ENCODE results near the gene PTGFRN. TPM values are rescaled to one million over a fixed set of nuclear protein-coding genes. Genes with fewer than 3 reads are reported as not detected.
"Not testable (repeated sequence)": the region's sequence is repeated elsewhere in the genome, so short reads cannot be mapped to it uniquely, and the experiment has no call there.

The PTGFRN gene
- polyA plus RNA-seq, 3 donors, result 6.6 to 15.4 (median 8.7) TPM

- H3K27ac ChIP-seq (ENCODE audit: low read depth, low read length), result no peak overlapping the region
- WGBS, 3 donors, result 74 to 90% (median 77%) methylated on average over 10 of the region's 10 CpGs
These were observed 41.7 kb downstream of the PTGFRN start for GRCh38 chr1:116951200-116951935.

GRCh38 chr1:116952738-116953275 lies 43.1 kb downstream of the PTGFRN start:
- WGBS, 3 donors, result 79 to 94% (median 82%) methylated on average over 2 of the region's 2 CpGs
- H3K27ac ChIP-seq (ENCODE audit: low read depth, low read length), result no peak overlapping the region

GRCh38 chr1:116954440-116954839 lies 44.7 kb downstream of the PTGFRN start:
- WGBS, 3 donors, result 54 to 63% (median 62%) methylated on average over 3 of the region's 3 CpGs
- no peak overlapping the region for H3K27ac ChIP-seq (ENCODE audit: low read depth, low read length)

- no peak overlapping the region for H3K27ac ChIP-seq (ENCODE audit: low read depth, low read length)
- WGBS, 3 donors, result 71 to 95% (median 92%) methylated on average over 7 of the region's 7 CpGs
These were observed 46.7 kb downstream of the PTGFRN start for GRCh38 chr1:116956378-116956777.

DNA sequence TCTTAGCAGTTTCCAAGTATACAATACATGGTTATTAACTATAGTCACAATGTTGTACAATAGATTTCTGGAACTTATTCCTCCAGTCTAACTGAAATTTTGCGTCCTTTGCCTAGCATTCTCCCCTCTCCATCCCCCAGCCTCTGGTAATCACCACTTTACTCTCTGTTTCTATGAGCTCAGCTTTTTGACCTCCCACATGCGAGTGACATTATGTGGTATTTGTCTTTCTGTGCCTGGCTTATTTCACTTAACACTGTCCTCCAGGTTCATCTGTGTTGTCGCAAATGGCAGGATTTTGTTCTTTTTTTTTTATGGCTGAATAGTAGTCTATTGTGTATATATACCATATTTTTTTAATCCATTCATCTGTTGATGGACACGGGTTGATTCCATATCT lies 47.9 kb downstream of the PTGFRN start:
- H3K27ac ChIP-seq (ENCODE audit: low read depth, low read length), result no peak overlapping the region
- WGBS, 3 donors, result 85 to 90% (median 86%) methylated on average over 4 of the region's 4 CpGs

DNA sequence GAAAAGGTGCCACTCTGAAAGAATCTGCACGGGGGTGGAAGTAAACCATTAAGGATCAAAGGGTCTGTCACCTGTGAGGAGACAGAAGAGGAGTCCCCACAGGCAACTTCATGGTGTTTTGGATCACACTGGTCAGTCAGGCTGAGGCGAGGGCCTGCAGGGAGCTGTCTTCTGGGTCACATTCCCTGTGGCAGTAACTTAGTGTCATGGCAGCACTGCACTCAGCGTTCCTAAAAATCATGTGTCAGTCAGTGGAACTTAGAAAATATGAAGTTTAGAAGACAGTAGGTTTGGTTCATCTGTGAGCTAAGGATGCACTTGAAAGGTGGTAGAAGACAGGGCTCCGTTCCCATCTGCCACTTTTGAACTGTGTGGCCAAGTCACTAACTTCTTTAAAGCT lies 48.4 kb downstream of the PTGFRN start:
- no peak overlapping the region for H3K27ac ChIP-seq (ENCODE audit: low read depth, low read length)
- WGBS, 3 donors, result 81 to 85% (median 83%) methylated on average over 4 of the region's 4 CpGs

DNA sequence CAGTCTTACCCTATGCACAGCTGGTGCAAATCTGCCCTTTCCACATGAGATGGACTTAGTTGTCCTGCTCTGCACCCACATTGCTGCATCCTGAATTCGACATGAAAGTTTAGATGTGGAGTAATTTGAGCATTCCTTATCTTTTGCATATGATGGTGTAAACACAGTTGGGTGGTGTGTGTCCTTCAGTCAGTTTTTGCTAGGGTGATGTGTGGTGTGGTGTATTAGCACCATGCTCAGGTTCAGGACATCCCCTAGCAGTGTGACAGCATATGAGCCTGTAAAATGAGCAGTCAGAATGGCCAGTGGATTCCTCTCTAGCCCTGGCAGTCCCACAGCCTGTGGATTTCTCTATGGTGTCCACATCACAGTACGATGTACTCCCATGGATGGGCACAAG lies 49.3 kb downstream of the PTGFRN start:
- no peak overlapping the region for H3K27ac ChIP-seq (ENCODE audit: low read depth, low read length)
- 73 to 95% (median 88%) methylated on average over 2 of the region's 2 CpGs for WGBS, 3 donors

GRCh38 chr1:116961606-116962005 lies 51.9 kb downstream of the PTGFRN start:
- 88 to 96% (median 94%) methylated on average over 6 of the region's 6 CpGs for WGBS, 3 donors
- H3K27ac ChIP-seq (ENCODE audit: low read depth, low read length), result no peak overlapping the region

DNA sequence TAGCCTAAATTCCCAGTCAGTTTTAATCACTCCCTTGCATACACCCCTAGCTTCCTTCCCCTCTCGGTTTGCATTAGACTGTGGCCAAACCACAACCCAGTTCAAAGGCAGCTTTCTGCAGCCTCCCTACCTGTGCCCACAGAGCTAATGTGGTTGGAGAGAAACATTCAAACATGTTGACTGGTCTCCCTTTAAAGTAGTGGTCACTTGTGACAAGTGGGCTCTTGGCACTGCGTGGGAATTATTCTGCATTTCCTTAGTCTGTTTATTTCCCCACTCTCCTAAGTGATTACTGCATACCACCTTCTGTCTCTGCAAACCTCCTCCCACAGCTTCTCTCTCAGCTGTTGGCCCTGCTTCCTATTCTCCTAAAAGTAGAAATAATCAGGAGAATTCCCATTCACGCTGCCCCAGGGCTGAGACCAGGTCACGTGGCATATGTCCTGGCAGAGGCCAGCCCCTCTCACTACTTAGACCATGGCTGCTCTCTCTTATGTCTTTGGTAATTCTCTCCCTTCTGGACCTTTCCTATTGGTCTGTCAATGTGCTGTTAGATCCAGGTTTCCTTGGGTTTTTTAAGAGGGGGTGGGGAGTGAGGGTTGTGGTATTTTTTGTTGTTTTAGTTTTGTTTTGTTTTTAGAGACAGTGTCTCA lies 53.4 kb downstream of the PTGFRN start:
- 36 to 82% (median 54%) methylated on average over 4 of the region's 4 CpGs for WGBS, 3 donors
- H3K27ac ChIP-seq (ENCODE audit: low read depth, low read length), result peak overlapping the region; percentile 19

DNA sequence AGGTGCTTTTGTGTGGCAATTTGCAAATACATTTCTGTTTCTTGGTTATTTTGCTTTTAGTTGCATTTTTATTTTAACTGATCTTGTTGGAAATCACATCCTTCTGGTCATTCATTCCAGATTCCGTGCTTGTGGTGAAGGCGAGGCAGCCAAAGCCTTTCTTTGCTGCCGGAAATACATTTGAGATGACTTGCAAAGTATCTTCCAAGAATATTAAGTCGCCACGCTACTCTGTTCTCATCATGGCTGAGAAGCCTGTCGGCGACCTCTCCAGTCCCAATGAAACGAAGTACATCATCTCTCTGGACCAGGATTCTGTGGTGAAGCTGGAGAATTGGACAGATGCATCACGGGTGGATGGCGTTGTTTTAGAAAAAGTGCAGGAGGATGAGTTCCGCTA lies 57.1 kb downstream of the PTGFRN start:
- no peak overlapping the region for H3K27ac ChIP-seq (ENCODE audit: low read depth, low read length)
- 92 to 93% (median 92%) methylated on average over 11 of the region's 11 CpGs for WGBS, 3 donors

GRCh38 chr1:116968724-116969123 lies 59.0 kb downstream of the PTGFRN start:
- H3K27ac ChIP-seq (ENCODE audit: low read depth, low read length), result no peak overlapping the region
- WGBS, 3 donors, result 81 to 93% (median 92%) methylated on average over 3 of the region's 3 CpGs

DNA sequence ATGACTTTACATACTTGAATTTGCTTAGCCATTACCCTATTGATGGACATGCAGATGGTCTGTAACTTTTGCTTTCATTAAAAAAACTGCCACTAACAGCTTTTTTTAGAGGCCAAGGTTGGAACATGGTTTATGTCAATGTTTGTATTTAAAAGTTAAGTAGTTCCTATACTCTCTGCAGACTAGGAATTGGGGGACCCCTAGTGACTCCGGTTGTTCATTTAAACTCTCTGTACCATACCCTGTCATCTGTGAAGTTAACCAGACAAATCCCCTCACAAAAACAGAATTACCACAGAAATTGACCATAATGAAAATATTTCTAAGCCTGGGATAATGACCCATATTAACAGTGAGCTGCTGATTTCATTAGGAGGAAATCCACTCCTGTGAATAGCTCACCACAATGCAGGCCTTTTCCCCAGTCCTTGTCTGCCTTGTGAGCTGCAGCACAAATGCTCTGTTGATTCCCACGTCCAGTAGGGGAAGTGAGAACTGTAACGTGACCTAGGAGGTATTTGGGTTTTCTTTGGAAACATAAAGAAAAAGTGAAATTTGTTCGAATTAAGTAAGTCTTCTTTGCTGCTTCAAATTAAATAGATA lies 61.6 kb downstream of the PTGFRN start:
- 68 to 77% (median 75%) methylated on average over 4 of the region's 4 CpGs for whole genome bisulfite sequencing, 3 donors
- H3K27ac ChIP-seq (ENCODE audit: low read depth, low read length), result no peak overlapping the region

DNA sequence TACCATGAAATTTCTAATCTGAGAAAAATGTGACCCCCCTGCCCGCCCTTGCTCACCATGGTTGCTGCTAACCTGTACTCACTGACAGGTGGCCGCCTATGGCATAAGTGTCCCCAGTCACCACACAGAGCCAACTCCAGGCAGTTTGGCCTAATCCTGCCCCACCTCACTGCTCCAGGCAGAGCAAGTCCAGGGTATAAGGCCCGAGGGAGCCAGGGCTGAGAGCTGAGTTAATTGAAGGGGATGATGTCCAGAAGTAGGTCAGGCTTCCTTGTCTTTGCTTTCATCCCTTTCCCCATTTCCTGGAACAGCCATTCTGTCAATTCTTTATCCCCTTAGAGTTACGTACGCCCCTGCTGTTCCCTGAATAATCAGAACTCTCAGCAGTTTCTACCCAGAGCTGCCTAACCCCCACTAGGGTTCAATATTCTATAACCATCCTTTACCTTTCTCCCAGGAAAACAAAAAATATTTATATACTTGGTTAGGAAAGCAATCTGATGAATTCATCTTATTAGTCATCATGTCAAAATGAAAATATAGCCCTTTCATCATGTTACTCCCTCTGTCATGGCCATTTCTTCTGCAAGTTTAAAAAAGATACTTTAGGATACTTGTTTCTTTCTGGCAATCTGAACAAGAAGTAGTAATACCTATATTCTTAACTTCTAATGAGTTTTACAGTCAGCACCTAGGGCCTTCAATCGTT lies 62.4 kb downstream of the PTGFRN start:
- H3K27ac ChIP-seq (ENCODE audit: low read depth, low read length), result no peak overlapping the region
- WGBS, 3 donors, result 82 to 91% (median 83%) methylated on average over 6 of the region's 6 CpGs

DNA sequence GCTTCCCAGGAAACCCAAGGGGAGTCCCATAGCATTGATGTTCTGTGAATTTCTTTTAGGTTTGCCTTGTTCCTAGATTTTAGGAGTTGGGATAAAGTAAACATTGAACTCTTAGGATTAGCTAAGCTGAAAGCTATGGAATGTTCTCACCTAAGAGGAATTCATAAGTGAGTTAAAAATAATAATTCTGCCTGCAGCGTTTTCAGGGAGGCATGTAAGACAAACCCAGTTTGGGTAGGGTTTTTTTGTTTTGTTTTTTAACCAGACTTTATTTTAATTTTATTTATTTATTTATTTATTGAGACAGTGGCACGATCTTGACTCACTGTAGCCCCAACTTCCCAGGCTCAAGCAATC lies 62.9 kb downstream of the PTGFRN start:
- 66 to 76% (median 76%) methylated on average over 2 of the region's 2 CpGs for WGBS, 3 donors
- H3K27ac ChIP-seq (ENCODE audit: low read depth, low read length), result no peak overlapping the region

- 83 to 95% (median 95%) methylated on average over 1 of the region's 1 CpG for WGBS, 3 donors
- H3K27ac ChIP-seq (ENCODE audit: low read depth, low read length), result not testable (repeated sequence)
These were observed 70.6 kb downstream of the PTGFRN start for GRCh38 chr1:116980309-116980708.

GRCh38 chr1:116981521-116982037 lies 71.9 kb downstream of the PTGFRN start:
- WGBS, 3 donors, result 54 to 92% (median 90%) methylated on average over 2 of the region's 2 CpGs
- no peak overlapping the region for H3K27ac ChIP-seq (ENCODE audit: low read depth, low read length)

DNA sequence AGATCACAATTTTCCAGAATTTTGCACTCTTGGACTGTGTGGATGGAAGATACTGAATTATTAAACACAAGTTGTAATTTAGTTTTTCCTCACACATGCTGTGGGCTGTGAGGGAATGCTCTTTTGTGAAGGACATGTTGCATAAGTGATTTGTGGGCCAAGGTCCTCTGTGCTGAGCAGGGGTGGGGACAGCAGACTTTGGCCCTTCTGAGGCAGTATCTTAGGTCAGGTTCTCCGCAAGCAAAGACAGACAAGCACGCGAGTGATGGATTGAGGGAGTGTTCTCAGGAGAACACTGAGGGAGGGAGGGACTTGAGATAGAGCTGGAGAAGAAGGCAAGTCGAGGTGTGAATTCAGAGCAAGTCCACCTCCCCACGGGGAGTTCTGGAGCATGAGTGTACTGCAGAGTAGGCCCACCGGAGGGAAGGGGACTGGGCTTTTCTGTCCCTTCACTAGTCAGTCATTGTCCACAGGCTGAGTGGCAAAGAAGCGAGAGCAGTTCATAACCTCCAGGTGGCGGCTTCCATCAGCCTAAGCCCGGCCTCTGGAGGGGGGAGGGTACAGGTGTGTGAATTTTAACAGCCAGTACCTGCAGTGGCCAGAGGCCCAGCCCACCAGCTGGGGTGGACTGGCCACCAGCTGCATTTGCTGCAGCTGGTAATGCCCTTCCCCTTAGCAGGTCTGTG lies 72.7 kb downstream of the PTGFRN start:
- H3K27ac ChIP-seq (ENCODE audit: low read depth, low read length), result no peak overlapping the region
- WGBS, 3 donors, result 42 to 85% (median 80%) methylated on average over 9 of the region's 9 CpGs

GRCh38 chr1:116983112-116983511 lies 73.4 kb downstream of the PTGFRN start:
- WGBS, 3 donors, result 64 to 77% (median 64%) methylated on average over 5 of the region's 5 CpGs
- H3K27ac ChIP-seq (ENCODE audit: low read depth, low read length), result no peak overlapping the region
